Esophagus squamous epithelium (tissue), 5 donors: ENCODE data around the gene TBC1D24. TPM values are rescaled to one million over a fixed set of nuclear protein-coding genes. Genes with fewer than 3 reads are reported as not detected.
A peak's percentile ranks its signal among the peaks of the same experiment; 100 is the strongest.

Source experiments
- DNase-seq: peaks from one replicate; lab custom pipeline; 2025; lab: John Stamatoyannopoulos, UW
- H3K27ac ChIP-seq, 4 donors: fragments of 200-600 bp; sonication (generic); one replicate each; pipeline ENCODE4 v1.5.1; 2016 to 2019; ENCODE audit warnings: mild to moderate bottlenecking in 1 of 4
- H3K27me3 ChIP-seq, 4 donors: fragments of 200-600 bp; sonication (generic); 1 replicate in 3 of 4; 2 replicates in 1 of 4; pipeline versions ENCODE4 v1.5.1 to v1.6.0; 2017 to 2021; ENCODE audit warnings: antibody characterized with exemption in 1 of 4
- H3K36me3 ChIP-seq, 3 donors: fragments of 200-600 bp; sonication (generic); one replicate each; pipeline ENCODE4 v1.5.1; 2016 to 2019
- H3K4me1 ChIP-seq, 3 donors: fragments of 200-600 bp; sonication (generic); one replicate each; pipeline ENCODE4 v1.5.1; 2017 to 2019
- H3K4me3 ChIP-seq, 4 donors: fragments of 200-600 bp; sonication (generic); 1 replicate in 3 of 4; 2 replicates in 1 of 4; pipeline ENCODE4 v1.5.1; 2016 to 2019; ENCODE audit warnings: mild to moderate bottlenecking in 2 of 4, moderate library complexity in 1 of 4
- H3K9me3 ChIP-seq, 3 donors: fragments of 200-600 bp; sonication (generic); one replicate each; pipeline ENCODE4 v1.5.1; 2016 to 2019
- CTCF ChIP-seq, 6 experiments: fragments of 450-650 bp in 4 of 6; fragments of 200-600 bp in 2 of 6; sonication (generic) in 2 of 6; IDR thresholded peaks; one replicate each; pipeline ENCODE4 v1.5.1; 2016 to 2019; ENCODE audit warnings: antibody characterized with exemption in 6 of 6, mild to moderate bottlenecking in 4 of 6, moderate library complexity in 4 of 6
- POLR2A ChIP-seq, 4 donors: fragments of 450-650 bp; IDR thresholded peaks; one replicate each; pipeline ENCODE4 v1.6.1; 2017; ENCODE audit warnings: antibody characterized with exemption in 4 of 4, mild to moderate bottlenecking in 4 of 4, moderate library complexity in 3 of 4
- WGBS, 2 donors: methylation state at CpG; one replicate each; pipeline ENCODE4 v1.1.5; 2018; 5-methylcytosine and 5-hydroxymethylcytosine counted together
- intact Hi-C: fragments of 100-400 bp; cut with DNase I; formaldehyde crosslinking; loops from one replicate; pipeline ENCODE4 v1.15.0; 2022
- total RNA-seq, 4 donors: library from RNA; depleted of rRNA; stranded (reverse); fragments of >200 nt; gene quantifications; one replicate each; pipeline ENCODE4 v1.1.0, GENCODE V29; 2016
- donor health status: DM: yes; HTN: yes; CAD: no.

The TBC1D24 gene
- total RNA-seq, 4 donors from 2014 or later: 3.1 to 4.6 (median 3.7) TPM

GRCh38 chr16:2493605-2494004 is 18.7 kb downstream of the TBC1D24 start:
- TF ChIP-seq CTCF (IDR thresholded peaks at IDR 0.05): no peak
- no peak for TF ChIP-seq POLR2A (IDR thresholded peaks at IDR 0.05)
- intact Hi-C loops: loop anchor here (10.0 kb wide), 1 partner anchor 69 kb away; the partner anchor contains the start of gene CCNF
- 79 to 97% methylated on average over 5 to 6 of the region's 6 CpGs for WGBS, 2 donors

GRCh38 chr16:2494616-2495015 is 19.7 kb downstream of the TBC1D24 start:
- DNase-seq: no peak
- TF ChIP-seq CTCF (IDR thresholded peaks at IDR 0.05) (no peak), POLR2A (IDR thresholded peaks at IDR 0.05) (no peak)
- intact Hi-C loops: loop anchor here (5.0 to 10.0 kb wide), 2 partner anchors 70 to 152 kb away; partner anchors contain the start of genes ABCA3 and CCNF
- 97 to 98% methylated on average over 5 of the region's 5 CpGs for WGBS, 2 donors
- H3K4me1 ChIP-seq: peaks cover 25 to 41% (median 26%) of the 10 kb centered on the region in 3 donors
- peaks cover 0 to 19% (median 0%) of the 10 kb centered on the region in 3 donors for H3K36me3 ChIP-seq
- H3K27me3 ChIP-seq: no peaks in the 10 kb centered on the region
- no peaks in the 10 kb centered on the region for H3K9me3 ChIP-seq
- no peak overlapping the region for H3K27ac ChIP-seq
- H3K4me3 ChIP-seq: no peak overlapping the region

More at GRCh38 chr16:2493605-2494004, 18.7 kb downstream of the TBC1D24 start:
- peaks cover 17 to 31% (median 18%) of the 10 kb centered on the region in 3 donors for H3K4me1 ChIP-seq
- no peak overlapping the region for H3K27ac ChIP-seq
- no peak for DNase-seq
- H3K9me3 ChIP-seq: no peaks in the 10 kb centered on the region
- H3K27me3 ChIP-seq: no peaks in the 10 kb centered on the region
- H3K4me3 ChIP-seq: no peak overlapping the region
- H3K36me3 ChIP-seq: peaks cover 0 to 19% (median 0%) of the 10 kb centered on the region in 3 donors

GRCh38 chr16:2495041-2495440 is 20.1 kb downstream of the TBC1D24 start:
- Histone ChIP-seq H3K36me3 (peaks cover 0 to 19% (median 0%) of the 10 kb centered on the region in 3 donors), H3K9me3 (no peaks in the 10 kb centered on the region), H3K4me3 (no peak overlapping the region), H3K4me1 (peaks cover 26 to 45% (median 30%) of the 10 kb centered on the region in 3 donors), H3K27me3 (no peaks in the 10 kb centered on the region), H3K27ac (no peak overlapping the region)
- intact Hi-C loops: loop anchor here (5.0 to 10.0 kb wide), 2 partner anchors 70 to 153 kb away; partner anchors contain the start of genes ABCA3 and CCNF
- 90 to 91% methylated on average over 5 of the region's 5 CpGs for WGBS, 2 donors
- TF ChIP-seq POLR2A (IDR thresholded peaks at IDR 0.05) (no peak), CTCF (IDR thresholded peaks at IDR 0.05) (no peak)
- DNase-seq: no peak

- no peaks in the 10 kb centered on the region for H3K27me3 ChIP-seq
- TF ChIP-seq CTCF (IDR thresholded peaks at IDR 0.05) (no peak), POLR2A (IDR thresholded peaks at IDR 0.05) (no peak)
- no peak for DNase-seq
- peaks cover 32 to 60% (median 41%) of the 10 kb centered on the region in 3 donors for H3K4me1 ChIP-seq
- no peak overlapping the region for H3K4me3 ChIP-seq
- intact Hi-C loops: loop anchor here (5.0 to 10.0 kb wide), 2 partner anchors 72 to 154 kb away; partner anchors contain the start of genes ABCA3 and CCNF
- WGBS, 2 donors: 63 to 84% methylated on average over 7 to 33 of the region's 62 CpGs
- H3K27ac ChIP-seq: peak overlapping the region in 2 of 4 donors; percentile 42 to 72
- H3K36me3 ChIP-seq: peaks cover 0 to 12% (median 0%) of the 10 kb centered on the region in 3 donors
- H3K9me3 ChIP-seq: no peaks in the 10 kb centered on the region
These were observed 21.5 kb downstream of the TBC1D24 start for GRCh38 chr16:2496223-2497115.
